Muscle layer of duodenum (tissue), 2 donors: ENCODE data around the gene BRI3.

Experiments
- H3K27ac ChIP-seq: one replicate; pipeline ENCODE4 v1.7.0; 2013; ENCODE audit warnings: mild to moderate bottlenecking, low read length
- H3K27me3 ChIP-seq: one replicate; pipeline ENCODE4 v1.7.0; 2013; ENCODE audit warnings: low read depth, mild to moderate bottlenecking, control low read depth, low read length
- H3K36me3 ChIP-seq, 2 donors: one replicate each; pipeline ENCODE4 v1.7.0; 2013; ENCODE audit warnings: low read length in 2 of 2, control low read depth in 1 of 2, mild to moderate bottlenecking in 1 of 2; ENCODE audit not compliant: insufficient read depth in 2 of 2, control insufficient read depth in 1 of 2
- H3K4me1 ChIP-seq, 2 donors: one replicate each; pipeline ENCODE4 v1.7.0; 2013; ENCODE audit warnings: low read length in 2 of 2, mild to moderate bottlenecking in 2 of 2, control low read depth in 1 of 2, moderate library complexity in 1 of 2; ENCODE audit not compliant: insufficient read depth in 2 of 2, control insufficient read depth in 1 of 2
- H3K4me3 ChIP-seq, 2 donors: one replicate each; pipeline ENCODE4 v1.7.0; 2013; ENCODE audit warnings: low read length in 2 of 2, low read depth in 1 of 2, mild to moderate bottlenecking in 1 of 2
- H3K9me3 ChIP-seq, 2 donors: one replicate each; pipeline ENCODE4 v1.7.0; 2013; ENCODE audit warnings: low read length in 2 of 2, control low read depth in 1 of 2, mild to moderate bottlenecking in 1 of 2; ENCODE audit not compliant: control insufficient read depth in 1 of 2
- donor health status: healthy.

The BRI3 gene

GRCh38 chr7:98280791-98281756, at the start of gene BRI3:
BRI3 (plus strand) TSS chr7:98281686; CDS start chr7:98281796, 110 bp downstream.
- Histone ChIP-seq H3K27ac (peak within 1 kb of the TSS; percentile 96), H3K27me3 (no peaks in the 10 kb centered on the region), H3K4me3 (peak within 1 kb of the TSS; percentile 86 to 87), H3K4me1 (peaks cover 25 to 43% of the 10 kb centered on the region in 2 donors), H3K9me3 (no peaks in the 10 kb centered on the region), H3K36me3 (peaks cover 0 to 3% of the 10 kb centered on the region in 2 donors)

GRCh38 chr7:98232263-98232585, 49.3 kb upstream of the BRI3 start:
- Histone ChIP-seq H3K27me3 (no peaks in the 10 kb centered on the region), H3K4me3 (no peak overlapping the region), H3K27ac (no peak overlapping the region), H3K36me3 (peaks cover 0 to 73% of the 10 kb centered on the region in 2 donors), H3K9me3 (no peaks in the 10 kb centered on the region), H3K4me1 (no peaks in the 10 kb centered on the region)

GRCh38 chr7:98232799-98233198, 48.7 kb upstream of the BRI3 start:
- peaks cover 0 to 73% of the 10 kb centered on the region in 2 donors for H3K36me3 ChIP-seq
- no peak overlapping the region for H3K27ac ChIP-seq
- H3K27me3 ChIP-seq, result no peaks in the 10 kb centered on the region

GRCh38 chr7:98233219-98234070, 48.0 kb upstream of the BRI3 start:
- Histone ChIP-seq H3K9me3 (no peaks in the 10 kb centered on the region), H3K27ac (no peak overlapping the region), H3K27me3 (no peaks in the 10 kb centered on the region), H3K36me3 (peaks cover 6 to 73% of the 10 kb centered on the region in 2 donors), H3K4me1 (no peaks in the 10 kb centered on the region), H3K4me3 (no peak overlapping the region)

More at GRCh38 chr7:98232799-98233198, 48.7 kb upstream of the BRI3 start:
- H3K9me3 ChIP-seq, result no peaks in the 10 kb centered on the region
- H3K4me3 ChIP-seq, result no peak overlapping the region
- no peaks in the 10 kb centered on the region for H3K4me1 ChIP-seq

GRCh38 chr7:98234429-98235147, 46.9 kb upstream of the BRI3 start:
- H3K4me1 ChIP-seq, result no peaks in the 10 kb centered on the region
- no peak overlapping the region for H3K27ac ChIP-seq
- no peak overlapping the region for H3K4me3 ChIP-seq
- H3K36me3 ChIP-seq, result peaks cover 10 to 65% of the 10 kb centered on the region in 2 donors
- H3K9me3 ChIP-seq, result no peaks in the 10 kb centered on the region
- H3K27me3 ChIP-seq, result no peaks in the 10 kb centered on the region

GRCh38 chr7:98235901-98236300, 45.6 kb upstream of the BRI3 start:
- H3K36me3 ChIP-seq, result peaks cover 10 to 59% of the 10 kb centered on the region in 2 donors
- H3K27me3 ChIP-seq, result no peaks in the 10 kb centered on the region

GRCh38 chr7:98236355-98237185, 44.9 kb upstream of the BRI3 start:
- Histone ChIP-seq H3K4me1 (no peaks in the 10 kb centered on the region), H3K27me3 (no peaks in the 10 kb centered on the region), H3K9me3 (no peaks in the 10 kb centered on the region), H3K27ac (no peak overlapping the region), H3K36me3 (peaks cover 10 to 62% of the 10 kb centered on the region in 2 donors), H3K4me3 (no peak overlapping the region)

More at GRCh38 chr7:98235901-98236300, 45.6 kb upstream of the BRI3 start:
- no peaks in the 10 kb centered on the region for H3K9me3 ChIP-seq
- no peaks in the 10 kb centered on the region for H3K4me1 ChIP-seq
- H3K4me3 ChIP-seq, result no peak overlapping the region
- H3K27ac ChIP-seq, result no peak overlapping the region

- H3K27ac ChIP-seq, result no peak overlapping the region
- no peaks in the 10 kb centered on the region for H3K27me3 ChIP-seq
Measured at GRCh38 chr7:98238076-98238475, 43.4 kb upstream of the BRI3 start.

GRCh38 chr7:98238976-98239375, 42.5 kb upstream of the BRI3 start:
- no peak overlapping the region for H3K27ac ChIP-seq
- H3K36me3 ChIP-seq, result peaks cover 10 to 53% of the 10 kb centered on the region in 2 donors
- H3K4me3 ChIP-seq, result no peak overlapping the region

More at GRCh38 chr7:98238076-98238475, 43.4 kb upstream of the BRI3 start:
- Histone ChIP-seq H3K4me3 (no peak overlapping the region), H3K4me1 (no peaks in the 10 kb centered on the region), H3K36me3 (peaks cover 10 to 58% of the 10 kb centered on the region in 2 donors), H3K9me3 (no peaks in the 10 kb centered on the region)

GRCh38 chr7:98240961-98241673, 40.4 kb upstream of the BRI3 start:
- Histone ChIP-seq H3K27ac (no peak overlapping the region), H3K9me3 (no peaks in the 10 kb centered on the region)

More at GRCh38 chr7:98238976-98239375, 42.5 kb upstream of the BRI3 start:
- no peaks in the 10 kb centered on the region for H3K9me3 ChIP-seq
- no peaks in the 10 kb centered on the region for H3K4me1 ChIP-seq
- H3K27me3 ChIP-seq, result no peaks in the 10 kb centered on the region

More at GRCh38 chr7:98240961-98241673, 40.4 kb upstream of the BRI3 start:
- Histone ChIP-seq H3K4me3 (no peak overlapping the region), H3K36me3 (peaks cover 10 to 62% of the 10 kb centered on the region in 2 donors), H3K27me3 (no peaks in the 10 kb centered on the region), H3K4me1 (no peaks in the 10 kb centered on the region)
